GM12891 (cell line): ENCODE measurements around the gene PIK3C3.

ENCODE experiments used
- POLR2A ChIP-seq: IDR thresholded peaks from 2 replicates; pipeline ENCODE4 v1.6.1; 2011; ENCODE audit warnings: low read depth, low read length, control low read depth
- POLR2AphosphoS5 ChIP-seq: IDR thresholded peaks from 2 replicates; pipeline ENCODE4 v1.6.1; 2011; ENCODE audit warnings: low read depth, low read length, control low read depth
- SPI1 ChIP-seq: IDR thresholded peaks from 2 replicates; pipeline ENCODE4 v1.6.1; 2011; ENCODE audit warnings: low read depth, low read length, control low read depth
- TAF1 ChIP-seq: IDR thresholded peaks from 2 replicates; pipeline ENCODE4 v1.6.1; 2011; ENCODE audit warnings: low read depth, low read length, control low read depth

- TF ChIP-seq TAF1 (no peak), POLR2AphosphoS5 (no peak), POLR2A (no peak), SPI1 (no peak)
Observed at GRCh38 chr18:41939326-41939725, 15.7 kb upstream of the PIK3C3 start.
